NCI-H2196 (cell line): Measurements from ENCODE around the gene OR13C8.
"Not testable (repeated sequence)": the region's sequence is repeated elsewhere in the genome, so short reads cannot be mapped to it uniquely, and the experiment has no call there.

Source experiments
- DNase-seq: peaks from one replicate; lab custom pipeline; 2025; ENCODE audit not compliant: unreplicated experiment; lab: John Stamatoyannopoulos, UW

Gene OR13C8

GRCh38 chr9:104568868-104569267 lies at the start of gene OR13C8:
OR13C8 (plus strand) TSS chr9:104569168; CDS start chr9:104569168, 0 bp downstream.
- DNase-seq = no peak

- DNase-seq = not testable (repeated sequence)
Measured at GRCh38 chr9:104520241-104520640, 48.7 kb upstream of the OR13C8 start.

GRCh38 chr9:104527109-104527508 lies 41.9 kb upstream of the OR13C8 start, which contains the start of gene OR13C4:
OR13C4 (minus strand) TSS chr9:104527209; CDS start chr9:104527209, 0 bp downstream.
- no peak for DNase-seq

- DNase-seq = no peak
Measured at GRCh38 chr9:104536756-104537155, 32.2 kb upstream of the OR13C8 start, which contains the start of gene OR13C3. OR13C3 (minus strand) TSS chr9:104536856; CDS start chr9:104536723, 133 bp downstream.

GRCh38 chr9:104539275-104539674 lies 29.7 kb upstream of the OR13C8 start:
- DNase-seq = no peak

GRCh38 chr9:104544644-104545043 lies 24.3 kb upstream of the OR13C8 start:
- DNase-seq = no peak

- DNase-seq = no peak
Measured at GRCh38 chr9:104553261-104553660, 15.7 kb upstream of the OR13C8 start.

GRCh38 chr9:104555521-104555920 lies 13.4 kb upstream of the OR13C8 start:
- no peak for DNase-seq

- DNase-seq = no peak
Measured at GRCh38 chr9:104556830-104557634, 11.9 kb upstream of the OR13C8 start.

- no peak for DNase-seq
Measured at GRCh38 chr9:104564358-104564757, 4.6 kb upstream of the OR13C8 start.

- no peak for DNase-seq
Measured at GRCh38 chr9:104572612-104573011, 3.6 kb downstream of the OR13C8 start.

- no peak for DNase-seq
Measured at GRCh38 chr9:104575456-104575855, 6.5 kb downstream of the OR13C8 start.

- no peak for DNase-seq
Measured at GRCh38 chr9:104577263-104577662, 8.3 kb downstream of the OR13C8 start.

- no peak for DNase-seq
Measured at GRCh38 chr9:104580562-104580961, 11.6 kb downstream of the OR13C8 start.

GRCh38 chr9:104586496-104587180 lies 17.7 kb downstream of the OR13C8 start:
- no peak for DNase-seq

- no peak for DNase-seq
Measured at GRCh38 chr9:104589626-104590025, 20.7 kb downstream of the OR13C8 start.

GRCh38 chr9:104598749-104599148 lies 29.8 kb downstream of the OR13C8 start:
- not testable (repeated sequence) for DNase-seq

GRCh38 chr9:104599313-104599712 lies 30.3 kb downstream of the OR13C8 start, which contains the start of gene OR13C5:
OR13C5 (minus strand) TSS chr9:104599413; CDS start chr9:104599413, 0 bp downstream.
- not testable (repeated sequence) for DNase-seq

- DNase-seq = no peak
Measured at GRCh38 chr9:104604801-104605200, 35.8 kb downstream of the OR13C8 start.

GRCh38 chr9:104605527-104605926 lies 36.6 kb downstream of the OR13C8 start, which contains the start of gene OR13C2:
OR13C2 (minus strand) TSS chr9:104605627; CDS start chr9:104605627, 0 bp downstream.
- not testable (repeated sequence) for DNase-seq

- DNase-seq = no peak
Measured at GRCh38 chr9:104606152-104606551, 37.2 kb downstream of the OR13C8 start.

- no peak for DNase-seq
Measured at GRCh38 chr9:104608336-104608735, 39.4 kb downstream of the OR13C8 start.
